Kidney tubule cell (primary cell): ENCODE results near the gene MSLN.
"Not testable (repeated sequence)": the region's sequence is repeated elsewhere in the genome, so short reads cannot be mapped to it uniquely, and the experiment has no call there.

ENCODE experiments used
- DNase-seq: peaks from one replicate; pipeline ENCODE4 v3.0.0-alpha.2; 2018; ENCODE audit warnings: low spot score

MSLN gene

GRCh38 chr16:760065-760464 is 469 bp upstream of the MSLN start:
- DNase-seq: no peak

- DNase-seq: no peak
These were observed 1.3 kb downstream of the MSLN start for GRCh38 chr16:761625-762513.

DNA sequence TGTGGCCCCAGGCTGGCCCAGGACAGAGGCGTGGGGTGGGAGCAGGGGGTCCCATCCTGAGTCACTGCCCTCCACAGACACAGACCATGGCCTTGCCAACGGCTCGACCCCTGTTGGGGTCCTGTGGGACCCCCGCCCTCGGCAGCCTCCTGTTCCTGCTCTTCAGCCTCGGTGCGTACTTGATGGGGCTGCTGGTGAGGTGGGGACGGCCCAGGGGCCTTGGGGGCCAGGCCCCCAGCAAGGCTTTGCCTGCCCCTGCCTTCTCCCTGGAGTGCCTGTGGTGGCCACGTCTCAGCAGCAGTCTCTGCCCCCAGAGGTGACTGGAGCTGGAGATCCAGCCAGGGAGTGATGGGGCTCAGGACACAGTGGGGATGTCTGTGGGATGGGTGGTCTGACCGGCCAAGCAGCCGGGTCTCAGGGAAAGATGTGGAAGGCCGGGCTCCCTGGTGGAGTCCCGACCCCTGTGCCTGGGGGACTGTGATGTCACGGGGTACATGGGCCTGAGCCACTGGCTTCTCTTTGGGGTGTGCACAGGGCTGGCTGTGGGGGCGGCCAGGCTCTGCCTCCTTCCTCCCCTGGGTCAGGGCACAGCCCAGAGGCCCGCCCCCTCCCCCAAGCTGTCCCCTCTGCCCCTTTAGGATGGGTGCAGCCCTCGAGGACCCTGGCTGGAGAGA is 2.2 kb downstream of the MSLN start:
- no peak for DNase-seq

GRCh38 chr16:763369-764183 is 3.0 kb downstream of the MSLN start:
- DNase-seq: no peak

DNA sequence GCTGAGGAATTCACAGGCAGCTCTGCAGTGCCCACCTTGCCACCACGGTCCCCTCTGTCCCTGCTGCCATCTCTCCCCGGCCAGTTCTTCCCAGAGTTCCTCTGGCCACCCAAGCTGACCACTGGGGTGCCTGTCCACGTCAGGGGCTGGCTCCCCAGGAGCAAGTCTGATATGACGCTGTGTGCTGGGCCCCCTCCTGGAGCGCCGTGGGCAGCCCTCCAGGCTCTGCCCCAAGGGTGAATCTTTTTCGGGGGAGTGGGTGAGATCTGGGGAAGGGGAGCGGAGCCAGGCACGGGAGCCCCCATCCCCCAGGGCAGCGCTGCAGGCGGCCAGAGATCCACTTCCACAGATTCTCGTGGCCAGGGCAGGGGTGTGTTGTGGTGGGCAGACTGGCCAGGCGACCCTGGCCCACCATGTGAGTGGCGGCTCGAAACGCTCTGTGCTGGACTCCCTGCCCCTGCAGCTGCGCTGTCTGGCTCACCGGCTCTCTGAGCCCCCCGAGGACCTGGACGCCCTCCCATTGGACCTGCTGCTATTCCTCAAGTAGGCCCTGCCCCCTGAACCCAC is 3.7 kb downstream of the MSLN start:
- no peak for DNase-seq

GRCh38 chr16:764848-765487 is 4.4 kb downstream of the MSLN start:
- no peak for DNase-seq

DNA sequence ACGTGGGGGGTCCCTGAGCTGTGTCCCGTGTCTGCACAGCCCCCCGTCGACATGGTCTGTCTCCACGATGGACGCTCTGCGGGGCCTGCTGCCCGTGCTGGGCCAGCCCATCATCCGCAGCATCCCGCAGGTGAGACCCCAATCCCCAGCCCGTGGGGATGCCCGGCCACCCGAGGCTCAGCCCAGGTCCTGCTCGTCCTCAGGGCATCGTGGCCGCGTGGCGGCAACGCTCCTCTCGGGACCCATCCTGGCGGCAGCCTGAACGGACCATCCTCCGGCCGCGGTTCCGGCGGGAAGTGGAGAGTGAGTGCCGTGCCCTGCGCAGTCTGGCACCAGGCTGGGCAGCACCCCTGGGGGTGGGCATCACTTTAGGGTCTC is 4.9 kb downstream of the MSLN start:
- no peak for DNase-seq

GRCh38 chr16:766008-766819 is 5.7 kb downstream of the MSLN start:
- DNase-seq: no peak

DNA sequence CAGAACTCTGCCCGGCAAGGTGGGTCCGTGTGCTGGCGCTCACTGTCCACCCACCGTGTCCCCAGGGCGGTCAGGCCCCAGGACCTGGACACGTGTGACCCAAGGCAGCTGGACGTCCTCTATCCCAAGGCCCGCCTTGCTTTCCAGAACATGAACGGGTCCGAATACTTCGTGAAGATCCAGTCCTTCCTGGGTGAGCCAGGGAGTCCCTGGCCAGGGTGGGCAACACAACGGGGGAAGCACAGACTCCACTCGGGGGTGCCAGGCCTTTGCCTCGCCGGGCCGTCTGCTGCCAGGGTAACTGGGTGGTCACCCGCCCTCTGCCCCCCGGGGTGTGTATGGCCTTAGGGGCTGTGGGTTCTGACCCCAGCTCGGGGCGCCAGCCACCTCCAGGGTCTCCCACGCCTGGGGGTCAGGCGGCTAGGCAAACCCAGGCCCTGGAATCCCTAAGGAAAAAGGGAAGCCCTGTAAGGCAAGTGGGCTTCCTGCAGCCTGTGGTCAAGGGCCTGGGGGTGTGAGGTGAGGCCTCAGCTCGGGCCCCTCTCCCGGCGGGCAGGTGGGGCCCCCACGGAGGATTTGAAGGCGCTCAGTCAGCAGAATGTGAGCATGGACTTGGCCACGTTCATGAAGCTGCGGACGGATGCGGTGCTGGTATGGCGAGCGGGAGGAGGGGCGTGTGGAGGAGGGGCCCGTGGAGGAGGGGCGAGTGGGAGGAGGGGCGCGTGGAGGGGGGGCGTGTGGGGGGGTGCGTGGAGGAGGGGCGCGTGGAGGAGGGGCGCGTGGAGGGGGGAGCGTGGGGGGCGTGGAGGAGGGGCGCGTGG is 6.5 kb downstream of the MSLN start:
- DNase-seq: no peak

DNA sequence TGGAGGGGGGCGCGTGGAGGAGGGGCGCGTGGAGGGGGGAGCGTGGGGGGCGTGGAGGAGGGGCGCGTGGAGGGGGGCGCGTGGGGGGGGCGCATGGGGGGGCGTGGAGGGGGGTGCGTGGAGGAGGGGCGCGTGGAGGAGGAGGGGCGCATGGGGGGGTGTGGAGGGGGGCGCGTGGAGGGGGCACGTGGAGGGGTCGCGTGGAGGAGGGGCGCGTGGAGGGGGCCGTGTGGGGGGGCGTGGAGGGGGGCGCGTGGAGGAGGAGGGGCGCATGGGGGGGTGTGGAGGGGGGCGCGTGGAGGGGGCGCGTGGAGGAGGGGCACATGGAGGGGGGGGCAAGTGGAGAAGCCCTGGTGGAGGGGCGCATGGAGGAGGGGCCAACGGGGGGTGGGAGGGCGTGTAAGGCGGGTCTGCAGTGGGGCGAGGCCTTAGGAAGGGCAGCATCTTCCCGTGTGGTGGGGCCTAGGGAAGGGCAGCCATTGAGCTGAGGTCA is 7.3 kb downstream of the MSLN start:
- no peak for DNase-seq

- DNase-seq: no peak
These were observed 7.9 kb downstream of the MSLN start for GRCh38 chr16:768428-768827.

DNA sequence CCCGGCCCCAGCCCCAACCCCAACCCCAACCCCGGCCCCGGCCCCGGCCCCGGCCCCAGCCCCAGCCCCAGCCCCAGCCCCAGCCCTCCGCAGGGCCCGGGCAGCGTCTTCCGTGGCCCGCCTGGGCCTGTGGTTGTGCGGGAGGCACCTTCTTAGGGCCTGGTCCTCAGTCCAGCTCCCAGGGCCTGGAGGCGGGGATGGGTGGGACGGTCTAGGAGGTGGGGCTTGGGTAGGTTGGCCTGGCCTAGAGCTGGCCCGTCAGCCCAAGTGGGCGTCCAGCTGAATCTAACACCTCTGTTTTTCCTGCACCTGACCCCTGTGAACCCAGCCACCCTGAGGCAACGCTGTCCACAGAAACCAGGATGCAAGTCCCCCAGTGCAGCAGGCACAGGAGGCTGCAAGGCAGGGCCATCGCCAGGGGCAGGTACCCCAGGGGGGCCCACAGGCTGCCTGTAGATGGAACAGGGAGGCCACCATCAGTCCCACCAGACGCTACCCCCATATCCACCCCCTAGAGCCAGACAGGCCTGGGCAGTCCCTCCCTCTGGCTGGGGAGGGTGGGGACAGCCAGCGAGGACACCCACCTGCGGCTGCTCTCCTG is 8.8 kb downstream of the MSLN start:
- DNase-seq: no peak

DNA sequence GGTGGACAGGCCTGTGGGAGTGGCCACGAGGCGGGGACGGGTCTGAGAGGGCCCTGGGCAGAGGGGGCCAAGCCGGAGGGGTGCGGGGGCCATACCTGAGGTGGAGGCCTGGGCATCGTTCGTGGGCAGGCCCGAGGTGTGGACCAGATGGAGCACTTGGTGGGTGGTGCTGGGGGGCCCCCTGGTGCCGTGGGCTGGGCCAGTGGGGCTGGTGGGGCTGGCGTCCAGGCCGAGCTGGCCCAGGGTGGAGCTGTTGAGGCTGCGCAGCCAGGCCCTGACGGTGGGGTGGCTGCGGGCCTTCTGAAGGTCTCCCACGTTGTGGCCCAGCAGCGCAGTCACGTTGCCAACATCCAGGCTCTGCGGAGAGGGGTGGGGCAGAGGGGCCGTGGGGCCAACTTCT is 9.4 kb downstream of the MSLN start:
- DNase-seq: no peak

GRCh38 chr16:770411-770810 is 9.9 kb downstream of the MSLN start:
- DNase-seq: no peak

- DNase-seq: no peak
These were observed 12.4 kb downstream of the MSLN start for GRCh38 chr16:772959-773358.

DNA sequence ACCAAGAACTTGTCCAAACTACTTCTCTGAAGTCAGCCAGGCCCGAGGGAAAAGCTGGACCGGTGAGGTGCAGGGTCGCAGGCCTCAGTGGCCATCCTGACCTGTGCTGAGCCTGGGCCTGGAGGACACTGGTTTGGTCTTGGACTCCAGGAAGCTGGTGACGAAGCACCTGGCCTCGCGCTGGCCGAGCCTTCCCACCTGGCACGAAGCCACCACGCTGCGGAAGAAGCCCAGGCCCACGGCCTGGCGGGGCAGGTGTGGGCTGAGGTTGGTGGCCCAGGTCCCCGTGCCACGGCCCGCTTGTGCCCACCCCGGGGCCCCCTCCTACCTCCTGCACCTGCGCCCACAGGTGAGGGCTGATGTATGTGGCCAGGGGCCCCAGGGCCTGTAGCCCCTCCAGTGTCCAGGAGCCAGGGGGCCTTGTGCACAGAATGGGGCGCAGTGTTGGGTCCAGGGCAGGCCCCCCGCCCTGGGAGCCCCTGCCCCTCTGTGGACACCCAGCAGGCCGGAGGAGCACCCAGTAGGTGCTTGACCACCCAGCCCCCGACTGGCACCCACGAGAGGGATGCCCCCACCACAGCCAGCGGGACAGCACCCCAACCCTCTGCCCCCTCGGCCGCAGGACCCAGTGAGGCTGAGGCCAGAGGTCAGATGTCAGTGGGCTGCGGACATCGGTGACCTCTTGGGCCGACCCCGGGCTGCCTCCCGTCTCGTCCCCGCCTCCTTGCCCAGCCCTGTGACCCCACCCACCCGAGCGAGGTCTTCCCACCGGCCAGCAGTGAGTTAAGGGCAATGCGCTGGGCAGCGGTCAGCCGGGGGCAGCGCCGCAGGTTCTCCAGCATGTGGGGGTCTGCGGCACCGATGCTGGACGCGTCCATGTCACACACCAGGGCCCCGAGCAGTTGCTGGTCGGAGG is 13.8 kb downstream of the MSLN start:
- no peak for DNase-seq

- no peak for DNase-seq
These were observed 14.8 kb downstream of the MSLN start for GRCh38 chr16:775236-775796.

DNA sequence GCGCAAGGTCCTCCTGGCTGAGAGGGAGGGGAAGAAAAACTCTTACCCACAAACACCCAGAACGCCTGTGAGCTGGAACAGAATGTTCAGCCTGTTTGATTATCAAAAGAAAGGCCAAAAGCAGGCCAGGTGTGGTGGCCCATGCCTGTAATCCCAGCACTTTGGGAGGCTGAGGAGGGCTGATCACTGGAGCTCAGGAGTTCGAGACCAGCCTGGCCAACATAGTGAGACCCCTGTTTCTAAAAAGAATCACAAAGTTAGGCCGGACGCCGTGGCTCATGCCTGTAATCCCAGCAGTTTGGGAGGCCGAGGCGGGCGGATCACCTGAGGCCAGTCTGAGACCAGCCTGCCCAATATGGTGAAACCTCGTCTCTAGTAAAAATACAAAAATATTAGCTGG is 15.8 kb downstream of the MSLN start:
- not testable (repeated sequence) for DNase-seq
